HepG2 (cell line): ENCODE data around the gene SMTNL2. TPM values are rescaled to one million over a fixed set of nuclear protein-coding genes. Genes with fewer than 3 reads are reported as not detected.

Experiments
- ARID5B ChIP-seq: IDR thresholded peaks from 2 replicates; pipeline ENCODE4 v1.4.0; 2020; ENCODE audit warnings: mild to moderate bottlenecking, missing genetic modification reagents
- E2F2 ChIP-seq: sonication (generic); formaldehyde crosslinking; IDR thresholded peaks from 2 replicates; pipeline ENCODE4 v1.4.0; 2020; ENCODE audit warnings: missing genetic modification reagents, borderline replicate concordance
- FOXP1 ChIP-seq, 2 experiments: fragments of 450-650 bp in 1 of 2; IDR thresholded peaks; 2 replicates each; pipeline ENCODE4 v1.6.1; 2017 to 2018; ENCODE audit warnings: antibody characterized with exemption in 1 of 2
- HMGXB4 ChIP-seq, 2 experiments: sonication (generic) in 1 of 2; formaldehyde crosslinking in 1 of 2; IDR thresholded peaks; 2 replicates each; pipeline versions ENCODE4 v1.4.0 to v1.6.1; 2018 to 2020; ENCODE audit warnings: missing genetic modification reagents in 2 of 2, borderline replicate concordance in 1 of 2, low read depth in 1 of 2, mild to moderate bottlenecking in 1 of 2, missing biosample characterization in 1 of 2
- IKZF5 ChIP-seq: IDR thresholded peaks from 2 replicates; pipeline ENCODE4 v1.6.1; 2018; ENCODE audit warnings: missing genetic modification reagents, mild to moderate bottlenecking, missing compliant biosample characterization
- KLF11 ChIP-seq: IDR thresholded peaks from 2 replicates; pipeline ENCODE4 v1.6.1; 2016; ENCODE audit warnings: missing compliant biosample characterization
- MEF2D ChIP-seq: sonication (generic); formaldehyde crosslinking; IDR thresholded peaks from 2 replicates; pipeline ENCODE4 v1.5.1; 2020; ENCODE audit warnings: mild to moderate bottlenecking, missing genetic modification reagents
- MZF1 ChIP-seq: sonication (generic); formaldehyde crosslinking; IDR thresholded peaks from 2 replicates; pipeline ENCODE4 v1.8.1; 2023; ENCODE audit warnings: mild to moderate bottlenecking, missing genetic modification reagents, borderline replicate concordance
- NFKBIZ ChIP-seq: IDR thresholded peaks from 2 replicates; pipeline ENCODE4 v1.6.1; 2018; ENCODE audit warnings: missing genetic modification reagents, missing compliant biosample characterization
- NFRKB ChIP-seq: fragments of 450-650 bp; IDR thresholded peaks from 2 replicates; pipeline ENCODE4 v1.6.1; 2017
- NPAS2 ChIP-seq: sonication (generic); formaldehyde crosslinking; IDR thresholded peaks from 2 replicates; pipeline ENCODE4 v1.8.0; 2022; ENCODE audit warnings: mild to moderate bottlenecking, missing genetic modification reagents, borderline replicate concordance
- SIN3A ChIP-seq: IDR thresholded peaks from 2 replicates; pipeline ENCODE4 v1.6.1; 2011; ENCODE audit warnings: low read depth, mild to moderate bottlenecking, control low read depth, low read length, borderline replicate concordance
- SP5 ChIP-seq: IDR thresholded peaks from 2 replicates; pipeline ENCODE4 v1.6.1; 2016; ENCODE audit warnings: low read depth, borderline replicate concordance
- SPEN ChIP-seq: sonication (generic); formaldehyde crosslinking; IDR thresholded peaks from 2 replicates; pipeline ENCODE4 v1.5.1; 2020; ENCODE audit warnings: low read depth, mild to moderate bottlenecking, missing genetic modification reagents
- TRIM22 ChIP-seq: fragments of 450-650 bp; IDR thresholded peaks from 2 replicates; pipeline ENCODE4 v1.6.1; 2017
- YY1 ChIP-seq: IDR thresholded peaks from 2 replicates; pipeline ENCODE4 v1.6.1; 2011; ENCODE audit warnings: low read length, low read depth, moderate library complexity, mild to moderate bottlenecking; ENCODE audit not compliant: insufficient read depth, insufficient replicate concordance
- ZFP62 ChIP-seq: sonication (generic); formaldehyde crosslinking; IDR thresholded peaks from 2 replicates; pipeline ENCODE4 v1.4.0; 2020; ENCODE audit warnings: missing genetic modification reagents
- ZNF3 ChIP-seq: IDR thresholded peaks from 2 replicates; pipeline ENCODE4 v1.7.0; 2017; ENCODE audit warnings: inconsistent platforms
- polyA plus RNA-seq, 8 experiments: library from polyadenylated mRNA; depleted of rRNA in 3 of 8; stranded (reverse) in 7 of 8; unstranded in 1 of 8; fragments of >200 nt; fragmentation: Illumina TruSeq in 4 of 8; extraction: Trizol in 4 of 8; gene quantifications; 2 replicates each; pipeline versions ENCODE4 v1.2.1 to v1.2.3, GENCODE V29; 2011 to 2016; ENCODE audit warnings: low read depth in 4 of 8, missing spikeins in 1 of 8, mixed read lengths in 1 of 8; ENCODE audit not compliant: insufficient read depth in 1 of 8
- total RNA-seq, 5 experiments: library from RNA; depleted of rRNA; stranded (reverse); fragments of >200 nt; fragmentation: Illumina TruSeq; extraction: Trizol; gene quantifications; 2 replicates each; pipeline ENCODE4 v1.2.3, GENCODE V29; 2016; ENCODE audit warnings: low read depth in 1 of 5

The SMTNL2 gene
- total and polyA plus RNA-seq, 2 of the 13 experiments (the other 11 are each of a cell fraction or from before 2014, with no cell fraction given): 0.41 to 5.1 TPM

- TF ChIP-seq E2F2: no peak; the same call in 1 of the 2 replicates
- no peak for TF ChIP-seq KLF11
- peak; percentile 67 for TF ChIP-seq SPEN (CRISPR knock-in tag)
- no peak for TF ChIP-seq NFRKB
- no peak for TF ChIP-seq NFKBIZ (CRISPR knock-in tag)
- TF ChIP-seq ZFP62: no peak
- no peak; the same call in 1 of the 2 replicates for TF ChIP-seq MEF2D
- peak; percentile 70 for TF ChIP-seq YY1
- no peak; the same call in none of the 2 replicates for TF ChIP-seq SP5 (CRISPR knock-in tag)
- TF ChIP-seq SIN3A: peak; percentile 91
- TF ChIP-seq FOXP1 (IDR thresholded peaks at IDR 0.05): no peak
- TF ChIP-seq FOXP1 (CRISPR knock-in tag; IDR thresholded peaks at IDR 0.05): no peak
- TF ChIP-seq ARID5B (CRISPR knock-in tag): no peak; the same call in 1 of the 2 replicates
- no peak for TF ChIP-seq ZNF3 (CRISPR knock-in tag)
- no peak for TF ChIP-seq NPAS2 (CRISPR knock-in tag)
- TF ChIP-seq MZF1: no peak
- no peak for TF ChIP-seq TRIM22
- no peak for TF ChIP-seq HMGXB4 (CRISPR knock-in tag; IDR thresholded peaks at IDR 0.05; ENCODE audit: borderline replicate concordance in 1 of 2, low read depth in 1 of 2)
- peak; percentile 71; the same call in 1 of the 2 replicates for TF ChIP-seq IKZF5 (CRISPR knock-in tag)
These were observed 29.1 kb upstream of the SMTNL2 start, which contains the start of gene MYBBP1A (continued) for GRCh38 chr17:4554997-4555799.
